ENCODE data around the gene SELENOW.

DNA sequence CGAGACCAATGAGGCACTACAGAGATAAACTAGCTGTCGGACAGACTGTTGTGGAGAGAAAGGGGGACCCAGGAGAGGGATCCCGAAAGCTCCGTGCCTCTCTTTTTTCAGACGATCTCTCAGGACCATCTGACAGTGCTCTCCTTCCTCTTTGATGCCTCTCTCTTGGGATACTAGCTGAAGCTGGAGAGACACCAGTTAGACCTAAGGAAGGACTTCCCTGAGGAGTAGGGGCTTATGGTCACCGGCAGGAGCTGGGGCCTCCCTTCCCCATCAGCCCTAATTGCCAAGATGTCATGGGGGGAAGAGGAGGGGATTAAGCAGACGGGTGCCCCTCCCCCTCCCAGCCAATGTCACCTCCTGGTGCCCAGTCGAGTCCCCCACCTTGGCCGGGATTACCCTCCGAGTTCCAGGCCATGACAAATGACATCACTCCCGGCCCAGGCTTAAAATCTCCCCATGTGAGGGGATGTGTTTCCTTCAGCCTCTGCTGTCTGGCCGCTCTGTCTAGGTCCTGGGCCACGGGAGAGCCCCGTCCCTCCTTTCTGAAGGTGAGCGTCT lies 43.0 kb downstream of the SELENOW start, which contains the start of gene CRX:
- TF ChIP-seq, protein P1, sequence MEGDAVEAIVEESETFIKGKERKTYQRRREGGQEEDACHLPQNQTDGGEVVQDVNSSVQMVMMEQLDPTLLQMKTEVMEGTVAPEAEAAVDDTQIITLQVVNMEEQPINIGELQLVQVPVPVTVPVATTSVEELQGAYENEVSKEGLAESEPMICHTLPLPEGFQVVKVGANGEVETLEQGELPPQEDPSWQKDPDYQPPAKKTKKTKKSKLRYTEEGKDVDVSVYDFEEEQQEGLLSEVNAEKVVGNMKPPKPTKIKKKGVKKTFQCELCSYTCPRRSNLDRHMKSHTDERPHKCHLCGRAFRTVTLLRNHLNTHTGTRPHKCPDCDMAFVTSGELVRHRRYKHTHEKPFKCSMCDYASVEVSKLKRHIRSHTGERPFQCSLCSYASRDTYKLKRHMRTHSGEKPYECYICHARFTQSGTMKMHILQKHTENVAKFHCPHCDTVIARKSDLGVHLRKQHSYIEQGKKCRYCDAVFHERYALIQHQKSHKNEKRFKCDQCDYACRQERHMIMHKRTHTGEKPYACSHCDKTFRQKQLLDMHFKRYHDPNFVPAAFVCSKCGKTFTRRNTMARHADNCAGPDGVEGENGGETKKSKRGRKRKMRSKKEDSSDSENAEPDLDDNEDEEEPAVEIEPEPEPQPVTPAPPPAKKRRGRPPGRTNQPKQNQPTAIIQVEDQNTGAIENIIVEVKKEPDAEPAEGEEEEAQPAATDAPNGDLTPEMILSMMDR (IDR thresholded peaks at IDR 0.05): no peak
- no peak for TF ChIP-seq POLR2A (IDR thresholded peaks at IDR 0.05)

Measured in esophagus squamous epithelium (tissue), 4 donors.